HG02852 (cell line): ENCODE data around the gene CGB1.
"Not testable (repeated sequence)": the region's sequence is repeated elsewhere in the genome, so short reads cannot be mapped to it uniquely, and the experiment has no call there.

Experiments
- ATAC-seq: cut with Tn5 transposase; IDR thresholded peaks from one replicate; pipeline ENCODE4 v1.9.1; 2021; ENCODE audit warnings: mild to moderate bottlenecking, moderate library complexity; ENCODE audit not compliant: unreplicated experiment

Gene CGB1

GRCh38 chr19:49058562-49058961 is 21.9 kb upstream of the CGB1 start:
- ATAC-seq = no peak

DNA sequence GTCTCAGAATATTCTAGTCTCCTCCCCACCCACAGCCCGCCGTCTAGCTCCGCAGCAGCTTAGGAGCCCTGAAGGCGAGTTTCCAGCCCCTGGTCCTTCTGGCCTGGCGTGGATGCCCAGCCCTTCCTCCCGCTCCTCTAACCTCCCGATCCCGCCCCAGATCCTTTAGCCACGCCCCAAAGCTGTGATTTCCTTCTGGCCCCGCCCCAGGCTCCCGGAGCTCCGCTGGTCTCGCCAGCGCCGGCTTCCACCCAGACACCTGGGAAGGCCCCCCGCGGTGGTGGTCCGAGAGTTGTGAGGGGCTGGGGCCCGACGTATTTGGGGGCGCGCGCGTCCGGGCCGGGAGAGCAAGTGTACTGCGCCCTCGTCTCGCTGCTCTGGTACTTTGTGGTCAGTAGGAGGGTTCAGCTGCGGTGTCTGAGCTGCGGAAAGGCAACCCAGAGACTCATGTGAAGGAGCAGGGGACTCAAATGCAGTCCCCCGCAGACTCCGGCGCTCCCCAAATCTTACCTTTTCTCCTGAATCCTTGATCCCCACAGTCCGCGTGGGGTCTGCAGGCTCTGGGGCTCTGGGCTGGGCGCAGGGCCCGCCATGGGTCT is 21.0 kb upstream of the CGB1 start, which contains the start of gene CGB7:
TSS of gene CGB7 (minus strand) at position 114 of the 599 bp plus-strand sequence. CDS start 2,374 bp downstream, outside the sequence.
- no peak for ATAC-seq

- ATAC-seq = not testable (repeated sequence)
These were observed 20.4 kb upstream of the CGB1 start for GRCh38 chr19:49056902-49057596.

GRCh38 chr19:49056101-49056901 is 19.6 kb upstream of the CGB1 start:
- ATAC-seq = no peak

DNA sequence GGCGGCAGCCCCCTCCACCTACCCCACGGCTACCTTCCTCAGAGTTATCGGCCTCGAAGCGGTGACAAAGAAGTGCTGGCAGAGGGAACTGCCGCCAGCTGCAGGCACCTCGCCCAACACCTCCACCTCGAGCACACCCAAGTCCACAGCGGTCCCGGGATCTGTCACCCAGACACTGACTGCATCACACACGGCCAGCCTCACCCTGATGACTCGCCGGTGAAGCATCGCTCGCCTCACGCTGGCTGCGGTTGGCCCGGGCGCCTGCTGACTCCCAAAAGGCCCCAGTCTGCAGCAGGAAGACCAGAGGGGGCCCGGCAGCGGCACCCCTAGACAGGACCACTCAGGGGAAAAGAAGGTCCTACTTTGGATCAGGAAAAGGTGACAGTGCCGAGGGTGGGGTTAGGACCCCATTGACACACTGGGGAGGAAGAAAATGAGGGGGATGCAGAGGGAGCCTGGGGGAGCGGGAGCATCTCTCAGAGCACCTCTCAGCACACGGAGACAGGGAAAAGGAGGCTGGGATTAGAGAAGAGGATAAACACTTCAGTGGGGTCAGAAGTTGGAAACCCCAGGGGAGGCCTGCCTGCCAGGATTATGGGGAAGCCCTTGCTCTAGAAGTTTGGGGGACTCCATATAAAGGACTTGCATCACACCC is 13.8 kb upstream of the CGB1 start:
- ATAC-seq = not testable (repeated sequence)

GRCh38 chr19:49049834-49050233 is 13.1 kb upstream of the CGB1 start:
- ATAC-seq = not testable (repeated sequence)

DNA sequence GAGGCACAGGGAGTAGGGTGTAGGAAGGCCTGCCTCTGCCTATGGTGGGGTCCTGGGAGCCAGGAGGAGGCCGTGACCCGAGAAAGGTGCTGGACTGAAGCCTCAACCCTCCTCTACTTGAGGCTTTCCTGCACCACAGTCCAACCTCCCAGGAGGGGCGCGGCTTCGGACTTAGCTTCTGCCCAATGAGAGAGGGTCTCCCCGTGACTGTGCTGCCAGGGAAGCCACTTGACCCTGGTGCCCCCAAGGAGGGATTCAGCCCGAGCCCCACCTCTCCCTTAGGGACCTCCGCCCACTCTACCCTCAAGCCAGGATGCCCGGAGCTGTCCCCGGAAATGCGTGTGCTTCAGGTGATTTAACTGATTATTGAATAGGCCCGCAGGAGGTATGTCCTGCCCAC is 12.3 kb upstream of the CGB1 start, which contains the start of gene CGB8:
TSS of gene CGB8 (minus strand) at position 101 of the 400 bp plus-strand sequence. CDS start 372 bp downstream, outside the sequence.
- ATAC-seq = not testable (repeated sequence)

DNA sequence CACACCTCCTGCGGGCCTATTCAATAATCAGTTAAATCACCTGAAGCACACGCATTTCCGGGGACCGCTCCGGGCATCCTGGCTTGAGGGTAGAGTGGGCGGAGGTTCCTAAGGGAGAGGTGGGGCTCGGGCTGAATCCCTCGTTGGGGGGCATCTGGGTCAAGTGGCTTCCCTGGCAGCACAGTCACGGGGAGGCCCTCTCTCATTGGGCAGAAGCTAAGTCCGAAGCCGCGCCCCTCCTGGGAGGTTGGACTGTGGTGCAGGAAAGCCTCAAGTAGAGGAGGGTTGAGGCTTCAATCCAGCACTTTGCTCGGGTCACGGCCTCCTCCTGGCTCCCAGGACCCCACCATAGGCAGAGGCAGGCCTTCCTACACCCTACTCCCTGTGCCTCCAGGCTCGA is 6.9 kb upstream of the CGB1 start, which contains the start of gene CGB5:
TSS of gene CGB5 (plus strand) at position 301 of the 400 bp plus-strand sequence. CDS start 362 bp downstream, outside the sequence.
- not testable (repeated sequence) for ATAC-seq

DNA sequence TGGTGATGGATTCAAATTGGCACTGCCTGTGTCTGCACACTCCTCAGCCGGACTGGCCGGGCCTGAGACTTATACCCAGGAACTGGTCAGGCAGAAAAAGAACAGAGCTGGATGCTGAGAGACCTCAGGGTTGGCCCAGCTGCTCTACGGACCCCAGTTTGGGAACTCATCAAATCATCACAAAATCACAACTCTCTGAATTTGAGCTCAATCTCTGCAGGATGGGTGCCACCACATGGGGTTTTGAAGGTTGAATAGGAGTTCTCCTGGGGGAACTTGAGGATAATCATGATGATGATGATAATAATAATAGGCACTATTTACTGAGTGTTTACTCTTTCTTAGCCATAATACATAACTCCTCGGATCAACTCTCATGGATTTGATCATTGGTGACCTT is 6.0 kb upstream of the CGB1 start:
- not testable (repeated sequence) for ATAC-seq

GRCh38 chr19:49042177-49042576 is 5.5 kb upstream of the CGB1 start:
- no peak for ATAC-seq

DNA sequence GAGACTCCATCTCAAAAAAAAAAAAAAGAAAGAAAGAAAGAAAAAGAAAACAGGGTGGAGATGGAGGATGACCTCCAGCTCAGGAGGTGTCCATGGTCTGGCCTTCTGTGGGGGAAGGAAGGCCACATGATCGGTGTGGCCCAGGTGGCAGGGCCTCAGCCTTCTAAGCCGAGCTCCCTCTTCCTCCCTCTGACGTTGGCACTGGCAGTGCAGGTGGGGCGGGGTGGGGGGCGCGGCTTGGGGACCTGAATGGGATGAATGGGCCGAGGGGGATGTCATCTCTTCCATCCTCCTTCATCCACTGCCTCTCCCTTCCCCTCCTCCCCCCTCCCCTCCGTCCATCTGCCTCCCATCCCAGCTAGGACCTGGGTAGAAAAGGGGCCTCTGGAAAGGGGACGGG is 3.0 kb upstream of the CGB1 start:
- not testable (repeated sequence) for ATAC-seq

DNA sequence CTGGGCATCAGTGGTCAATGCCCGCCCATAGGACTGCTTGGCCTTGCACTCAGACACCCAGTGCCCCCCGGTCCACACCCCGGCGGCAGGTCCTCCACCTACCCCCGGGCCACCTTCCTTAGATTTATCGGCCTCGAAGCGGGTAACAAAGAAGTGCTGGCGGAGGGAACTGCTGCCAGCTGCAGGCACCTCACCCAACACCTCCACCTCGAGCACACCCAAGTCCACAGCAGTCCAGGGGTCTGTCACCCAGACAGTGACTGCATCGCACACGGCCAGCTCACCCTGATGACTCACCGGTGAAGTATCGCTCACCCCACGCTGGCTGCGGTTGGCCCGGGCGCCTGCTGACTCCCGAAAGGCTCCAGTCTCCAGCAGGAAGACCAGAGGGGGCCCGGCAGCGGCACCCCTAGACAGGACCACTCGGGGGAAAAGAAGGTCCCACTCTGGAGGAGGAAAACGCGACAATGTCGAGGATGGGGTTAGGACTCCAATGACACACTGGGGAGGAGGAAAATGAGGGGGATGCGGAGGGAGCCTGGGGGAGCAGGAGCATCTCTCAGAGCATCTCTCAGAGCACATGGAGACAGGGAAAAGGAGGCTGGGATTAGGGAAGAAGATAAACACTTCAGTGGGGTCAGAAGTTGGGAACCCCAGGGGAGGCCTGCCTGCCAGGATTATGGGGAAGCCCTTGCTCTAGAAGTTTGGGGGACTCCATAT is 2.0 kb upstream of the CGB1 start:
- ATAC-seq = not testable (repeated sequence)

- ATAC-seq = not testable (repeated sequence)
These were observed 1.4 kb upstream of the CGB1 start for GRCh38 chr19:49038111-49038510.

GRCh38 chr19:49031642-49032301 is 4.9 kb downstream of the CGB1 start, which contains the start of gene CGB2:
Gene CGB2, plus strand, starts transcription at chr19:49031890. Its CDS starts 206 bp downstream, at chr19:49032096.
- ATAC-seq = not testable (repeated sequence)

GRCh38 chr19:49030323-49030722 is 6.4 kb downstream of the CGB1 start:
- not testable (repeated sequence) for ATAC-seq

DNA sequence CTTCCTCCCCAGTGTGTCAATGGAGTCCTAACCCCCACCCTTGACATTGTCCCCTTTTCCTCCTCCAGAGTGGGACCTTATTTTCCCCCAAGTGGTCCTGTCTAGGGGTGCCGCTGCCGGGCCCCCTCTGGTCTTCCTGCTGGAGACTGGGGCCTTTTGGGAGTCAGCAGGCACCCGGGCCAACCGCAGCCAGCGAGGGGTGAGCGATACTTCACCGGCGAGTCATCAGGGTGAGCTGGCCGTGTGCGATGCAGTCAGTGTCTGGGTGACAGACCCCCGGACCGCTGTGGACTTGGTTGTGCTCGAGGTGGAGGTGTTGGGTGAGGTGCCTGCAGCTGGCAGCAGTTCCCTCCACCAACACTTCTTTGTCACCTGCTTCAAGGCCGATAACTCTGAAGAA is 6.9 kb downstream of the CGB1 start:
- not testable (repeated sequence) for ATAC-seq

DNA sequence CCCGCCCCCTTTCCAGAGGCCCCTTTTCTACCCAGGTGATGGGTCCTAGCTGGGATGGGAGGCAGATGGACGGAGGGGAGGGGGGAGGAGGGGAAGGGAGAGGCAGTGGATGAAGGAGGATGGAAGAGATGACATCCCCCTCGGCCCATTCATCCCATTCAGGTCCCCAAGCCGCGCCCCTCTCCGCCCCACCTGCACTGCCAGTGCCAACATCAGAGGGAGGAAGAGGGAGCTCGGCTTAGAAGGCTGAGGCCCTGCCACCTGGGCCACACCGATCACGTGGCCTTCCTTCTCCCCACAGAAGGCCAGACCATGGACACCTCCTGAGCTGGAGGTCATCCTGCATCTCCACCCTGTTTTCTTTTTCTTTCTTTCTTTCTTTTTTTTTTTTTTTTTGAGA is 8.0 kb downstream of the CGB1 start:
- not testable (repeated sequence) for ATAC-seq

DNA sequence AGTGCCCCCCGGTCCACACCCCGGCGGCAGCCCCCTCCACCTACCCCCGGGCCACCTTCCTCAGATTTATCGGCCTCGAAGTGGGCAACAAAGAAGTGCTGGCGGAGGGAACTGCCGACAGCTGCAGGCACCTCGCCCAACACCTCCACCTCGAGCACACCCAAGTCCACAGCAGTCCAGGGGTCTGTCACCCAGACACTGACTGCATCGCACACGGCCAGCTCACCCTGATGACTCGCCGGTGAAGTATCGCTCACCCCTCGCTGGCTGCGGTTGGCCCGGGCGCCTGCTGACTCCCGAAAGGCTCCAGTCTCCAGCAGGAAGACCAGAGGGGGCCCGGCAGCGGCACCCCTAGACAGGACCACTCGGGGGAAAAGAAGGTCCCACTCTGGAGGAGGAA is 11.1 kb downstream of the CGB1 start:
- ATAC-seq = not testable (repeated sequence)

- not testable (repeated sequence) for ATAC-seq
These were observed 11.6 kb downstream of the CGB1 start for GRCh38 chr19:49025088-49025487.
